GM18867 (cell line): Measurements from ENCODE around the gene TPCN2.

Experiments
- ATAC-seq: cut with Tn5 transposase; IDR thresholded peaks from one replicate; pipeline ENCODE4 v1.9.1; 2021; ENCODE audit warnings: mild to moderate bottlenecking, moderate library complexity; ENCODE audit not compliant: unreplicated experiment

TPCN2 gene

DNA sequence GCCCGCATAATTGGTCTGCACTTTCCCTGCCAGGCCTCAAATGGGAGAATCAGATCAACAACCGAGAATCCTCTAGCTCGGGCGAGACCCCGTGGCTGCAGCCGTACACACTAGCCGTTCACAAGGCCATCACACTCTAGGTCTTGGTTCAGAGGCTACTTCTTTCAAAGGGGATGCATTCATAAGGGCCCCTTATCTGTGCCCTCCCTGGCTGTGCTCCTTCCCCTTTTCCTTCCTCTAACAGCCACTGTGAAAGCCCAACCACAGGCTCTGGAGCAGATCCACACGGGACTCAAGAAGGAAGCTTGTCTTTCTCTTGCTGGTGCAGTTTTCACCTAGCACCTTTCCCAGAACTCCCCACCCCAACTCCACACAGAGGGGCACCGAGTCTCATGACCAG, 131.5 kb downstream of the TPCN2 start:
- no peak for ATAC-seq

DNA sequence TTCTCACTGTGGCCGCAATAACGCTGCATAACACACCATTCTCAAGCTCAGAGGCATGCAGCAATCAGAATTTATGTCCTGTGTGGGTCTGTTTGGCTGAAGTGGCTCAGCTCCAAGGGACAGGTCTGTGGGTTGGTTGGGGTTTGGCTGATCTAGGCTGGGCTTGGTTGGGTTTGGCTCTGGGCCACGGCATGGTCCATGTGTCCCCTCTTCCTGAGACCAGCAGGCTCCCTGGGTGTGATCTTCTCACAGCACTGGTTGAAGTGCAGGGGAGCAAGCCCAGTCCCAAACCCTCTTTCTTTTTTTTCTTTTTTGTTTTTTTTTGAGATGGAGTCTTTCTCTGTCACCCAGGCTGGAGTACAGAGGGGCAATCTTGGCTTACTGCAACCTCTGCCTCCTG, 132.0 kb downstream of the TPCN2 start:
- ATAC-seq: no peak

DNA sequence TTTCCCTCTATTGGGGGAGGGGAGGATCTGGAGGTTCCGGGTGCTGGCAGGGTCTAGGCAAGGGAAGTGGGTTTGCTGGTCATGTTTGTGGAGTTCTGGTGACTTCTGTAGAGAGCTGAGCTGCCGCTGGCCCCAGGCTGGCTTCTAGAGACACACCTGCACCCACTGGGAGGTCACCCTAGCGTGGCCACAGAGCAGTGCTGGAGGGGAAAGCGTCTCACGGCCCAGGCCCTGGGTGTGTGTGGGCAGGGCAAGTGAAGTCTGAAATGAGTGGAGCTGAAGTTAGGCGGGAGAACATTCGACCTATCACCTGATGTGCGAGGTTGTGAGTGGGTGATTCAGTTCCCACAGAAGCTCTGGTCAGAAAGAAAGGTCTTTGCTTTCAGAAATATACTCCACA, 134.9 kb downstream of the TPCN2 start:
- no peak for ATAC-seq
